HG02610 (cell line): ENCODE measurements around the gene WNT3A.

Experiments
- ATAC-seq: cut with Tn5 transposase; IDR thresholded peaks from one replicate; pipeline ENCODE4 v1.9.1; 2021; ENCODE audit warnings: mild to moderate bottlenecking, moderate library complexity; ENCODE audit not compliant: unreplicated experiment

The WNT3A gene

GRCh38 chr1:228109962-228110488, 103.2 kb downstream of the WNT3A start:
- no peak for ATAC-seq

DNA sequence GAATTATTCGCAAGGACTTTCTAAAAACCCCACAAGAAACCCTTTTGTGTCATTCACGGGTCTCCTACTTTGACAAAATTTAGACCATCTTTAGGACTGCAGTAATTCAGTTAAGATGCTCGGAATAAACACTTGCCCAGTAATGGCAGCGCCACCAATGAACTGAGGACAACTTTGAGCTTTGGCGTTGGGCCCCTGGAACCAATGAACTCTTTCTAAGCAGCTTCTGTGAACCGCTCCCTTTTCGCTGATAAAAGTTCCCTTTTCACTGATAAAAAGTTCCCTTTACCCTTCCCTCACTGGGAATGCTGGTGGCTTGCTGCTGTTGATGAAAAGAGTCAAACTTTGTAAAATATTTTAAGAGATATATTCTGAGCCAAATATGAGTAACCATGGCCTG, 103.8 kb downstream of the WNT3A start:
- ATAC-seq, result no peak
